ENCODE results near the gene ATG7.

ATG7 gene

GRCh38 chr3:11602239-11602840 is 330.1 kb downstream of the ATG7 start:
- no peak for DNase-seq

- no peak for DNase-seq
Observed at GRCh38 chr3:11602886-11603527, 330.8 kb downstream of the ATG7 start.

GRCh38 chr3:11603628-11604027 is 331.4 kb downstream of the ATG7 start:
- peak; percentile 52 for DNase-seq

- no peak for DNase-seq
Observed at GRCh38 chr3:11604139-11604892, 332.1 kb downstream of the ATG7 start.

- DNase-seq: no peak
Observed at GRCh38 chr3:11605398-11605797, 333.2 kb downstream of the ATG7 start.

GRCh38 chr3:11606090-11606784 is 334.0 kb downstream of the ATG7 start:
- DNase-seq: no peak

GRCh38 chr3:11606865-11607440 is 334.8 kb downstream of the ATG7 start:
- DNase-seq: no peak

Measured in amniotic stem cell (primary cell).